ENCODE results near the gene LRIG3. TPM values are rescaled to one million over a fixed set of nuclear protein-coding genes. Genes with fewer than 3 reads are reported as not detected.
A peak's percentile ranks its signal among the peaks of the same experiment; 100 is the strongest.
"Not testable (repeated sequence)": the region's sequence is repeated elsewhere in the genome, so short reads cannot be mapped to it uniquely, and the experiment has no call there.

The LRIG3 gene
- total and polyA plus RNA-seq, 4 donors, result 6.5 to 111 (median 22.1) TPM

DNA sequence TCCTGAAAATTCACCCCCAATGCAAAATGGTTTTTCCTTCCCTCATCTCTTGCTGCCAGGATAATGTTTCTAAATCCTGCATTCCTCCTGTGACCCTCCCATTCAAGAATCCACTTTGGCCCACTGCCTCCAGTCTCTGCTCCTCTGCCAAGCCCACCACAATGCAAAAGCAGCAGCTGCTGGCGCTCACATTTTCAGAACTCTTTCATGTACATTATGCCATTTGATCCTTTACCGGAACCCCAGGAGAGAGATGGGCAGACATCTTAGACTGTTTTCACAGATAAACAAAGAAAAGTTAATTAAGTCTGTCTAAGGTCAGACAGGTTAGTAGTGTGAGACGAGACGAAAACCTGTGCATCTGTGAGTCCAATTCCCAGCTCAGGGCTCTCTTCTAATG lies 12.9 kb downstream of the LRIG3 start:
- ATAC-seq (ENCODE audit: insufficient read depth, low FRiP score) (no peak), DNase-seq (peak; percentile 87 to 90 (median 88))
- Histone ChIP-seq H3K27ac (ENCODE audit: low read depth in 1 of 2, low read length in 1 of 2) (no peak overlapping the region), H3K36me3 (ENCODE audit: control insufficient read depth in 4 of 4, insufficient read depth in 4 of 4, low read length in 4 of 4) (peaks cover 7 to 42% (median 15%) of the 10 kb centered on the region in 4 donors), H3K4me1 (ENCODE audit: control insufficient read depth in 5 of 5, insufficient read depth in 5 of 5, low read length in 5 of 5) (peaks cover 0 to 20% (median 6%) of the 10 kb centered on the region in 5 donors), H3K27me3 (ENCODE audit: control insufficient read depth in 3 of 3, insufficient read depth in 3 of 3, low read length in 2 of 3) (no peaks in the 10 kb centered on the region), H3K9me3 (ENCODE audit: control insufficient read depth in 4 of 4, insufficient read depth in 3 of 4, low read length in 3 of 4) (no peaks in the 10 kb centered on the region), H3K9ac (ENCODE audit: insufficient read depth in 1 of 2, low read length in 2 of 2) (no peak overlapping the region), H3K4me3 (no peak overlapping the region)
- TF ChIP-seq, protein P1, sequence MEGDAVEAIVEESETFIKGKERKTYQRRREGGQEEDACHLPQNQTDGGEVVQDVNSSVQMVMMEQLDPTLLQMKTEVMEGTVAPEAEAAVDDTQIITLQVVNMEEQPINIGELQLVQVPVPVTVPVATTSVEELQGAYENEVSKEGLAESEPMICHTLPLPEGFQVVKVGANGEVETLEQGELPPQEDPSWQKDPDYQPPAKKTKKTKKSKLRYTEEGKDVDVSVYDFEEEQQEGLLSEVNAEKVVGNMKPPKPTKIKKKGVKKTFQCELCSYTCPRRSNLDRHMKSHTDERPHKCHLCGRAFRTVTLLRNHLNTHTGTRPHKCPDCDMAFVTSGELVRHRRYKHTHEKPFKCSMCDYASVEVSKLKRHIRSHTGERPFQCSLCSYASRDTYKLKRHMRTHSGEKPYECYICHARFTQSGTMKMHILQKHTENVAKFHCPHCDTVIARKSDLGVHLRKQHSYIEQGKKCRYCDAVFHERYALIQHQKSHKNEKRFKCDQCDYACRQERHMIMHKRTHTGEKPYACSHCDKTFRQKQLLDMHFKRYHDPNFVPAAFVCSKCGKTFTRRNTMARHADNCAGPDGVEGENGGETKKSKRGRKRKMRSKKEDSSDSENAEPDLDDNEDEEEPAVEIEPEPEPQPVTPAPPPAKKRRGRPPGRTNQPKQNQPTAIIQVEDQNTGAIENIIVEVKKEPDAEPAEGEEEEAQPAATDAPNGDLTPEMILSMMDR (IDR thresholded peaks at IDR 0.05; ENCODE audit: control extremely low read depth, extremely low read depth), result no peak
- WGBS, 2 donors, result 84 to 91% methylated on average over 4 of the region's 4 CpGs

DNA sequence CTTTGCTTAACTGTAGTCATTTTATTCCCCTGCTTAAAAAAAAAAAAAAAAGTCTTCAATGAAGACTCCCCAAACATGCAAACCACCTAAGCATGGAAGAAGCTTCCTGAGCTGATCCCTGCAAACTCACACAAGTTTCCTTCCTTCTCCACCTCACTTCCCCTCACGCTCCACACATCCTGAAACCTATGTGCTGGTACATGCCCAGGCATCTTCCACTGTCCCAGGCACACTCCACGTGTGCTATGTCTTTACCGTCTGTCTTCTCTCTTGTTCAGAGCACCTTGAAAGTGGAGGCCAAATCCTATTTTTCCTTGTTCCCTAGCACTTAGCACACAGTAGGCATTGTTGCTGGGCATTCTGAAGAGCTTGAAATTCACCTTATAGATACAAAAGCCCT lies 13.4 kb downstream of the LRIG3 start:
- no peak overlapping the region for H3K4me3 ChIP-seq
- 79 to 83% methylated on average over 3 of the region's 3 CpGs for whole genome bisulfite sequencing, 2 donors
- H3K9ac ChIP-seq (ENCODE audit: insufficient read depth in 1 of 2, low read length in 2 of 2), result no peak overlapping the region

DNA sequence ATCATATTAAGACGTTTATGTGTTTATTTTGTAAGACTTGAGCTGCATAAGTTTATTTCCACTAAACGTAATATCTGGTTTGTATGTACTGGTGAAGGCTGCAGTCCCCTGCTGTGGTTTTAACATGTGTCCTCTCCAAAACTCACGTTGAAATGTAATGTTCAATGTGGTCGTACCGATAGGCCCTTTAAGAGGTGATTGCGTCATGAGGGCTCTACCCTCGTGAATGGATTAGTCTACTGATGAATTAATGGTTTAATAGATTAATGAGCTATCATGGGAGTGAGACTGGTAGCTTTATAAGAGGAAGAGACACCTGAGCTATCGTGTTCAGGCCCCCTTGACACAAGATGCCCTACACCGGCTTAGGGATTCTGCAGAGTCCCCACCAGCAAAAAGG lies 14.9 kb downstream of the LRIG3 start:
- Histone ChIP-seq H3K4me1 (ENCODE audit: control insufficient read depth in 5 of 5, insufficient read depth in 5 of 5, low read length in 5 of 5) (peaks cover 0 to 20% (median 4%) of the 10 kb centered on the region in 5 donors), H3K36me3 (ENCODE audit: control insufficient read depth in 4 of 4, insufficient read depth in 4 of 4, low read length in 4 of 4) (peaks cover 7 to 39% (median 15%) of the 10 kb centered on the region in 4 donors), H3K9ac (ENCODE audit: insufficient read depth in 1 of 2, low read length in 2 of 2) (no peak overlapping the region), H3K4me3 (no peak overlapping the region), H3K9me3 (ENCODE audit: control insufficient read depth in 4 of 4, insufficient read depth in 3 of 4, low read length in 3 of 4) (no peaks in the 10 kb centered on the region), H3K27me3 (ENCODE audit: control insufficient read depth in 3 of 3, insufficient read depth in 3 of 3, low read length in 2 of 3) (no peaks in the 10 kb centered on the region), H3K27ac (ENCODE audit: low read depth in 1 of 2, low read length in 1 of 2) (no peak overlapping the region)
- TF ChIP-seq, protein P1 (IDR thresholded peaks at IDR 0.05; ENCODE audit: control extremely low read depth, extremely low read depth), result no peak
- no peak for DNase-seq
- ATAC-seq (ENCODE audit: insufficient read depth, low FRiP score), result no peak
- 82 to 85% methylated on average over 9 of the region's 9 CpGs for WGBS, 2 donors

More for the DNA sequence above, 13.4 kb downstream of the LRIG3 start:
- Histone ChIP-seq H3K36me3 (ENCODE audit: control insufficient read depth in 4 of 4, insufficient read depth in 4 of 4, low read length in 4 of 4) (peaks cover 7 to 42% (median 15%) of the 10 kb centered on the region in 4 donors), H3K9me3 (ENCODE audit: control insufficient read depth in 4 of 4, insufficient read depth in 3 of 4, low read length in 3 of 4) (no peaks in the 10 kb centered on the region), H3K27me3 (ENCODE audit: control insufficient read depth in 3 of 3, insufficient read depth in 3 of 3, low read length in 2 of 3) (no peaks in the 10 kb centered on the region), H3K27ac (ENCODE audit: low read depth in 1 of 2, low read length in 1 of 2) (no peak overlapping the region), H3K4me1 (ENCODE audit: control insufficient read depth in 5 of 5, insufficient read depth in 5 of 5, low read length in 5 of 5) (peaks cover 0 to 20% (median 6%) of the 10 kb centered on the region in 5 donors)
- TF ChIP-seq, protein P1 (IDR thresholded peaks at IDR 0.05; ENCODE audit: control extremely low read depth, extremely low read depth), result no peak
- no peak for DNase-seq
- ATAC-seq (ENCODE audit: insufficient read depth, low FRiP score), result no peak

DNA sequence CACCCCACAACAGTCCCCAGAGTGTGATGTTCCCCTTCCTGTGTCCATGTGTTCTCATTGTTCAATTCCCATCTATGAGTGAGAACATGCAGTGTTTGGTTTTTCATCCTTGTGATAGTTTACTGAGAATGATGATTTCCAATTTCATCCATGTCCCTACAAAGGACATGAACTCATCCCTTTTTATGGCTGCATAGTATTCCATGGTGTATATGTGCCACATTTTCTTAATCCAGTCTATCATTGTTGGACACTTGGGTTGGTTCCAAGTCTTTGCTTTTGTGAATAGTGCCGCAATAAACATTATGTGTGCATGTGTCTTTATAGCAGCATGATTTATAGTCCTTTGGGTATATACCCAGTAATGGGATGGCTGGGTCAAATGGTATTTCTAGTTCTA lies 17.6 kb downstream of the LRIG3 start:
- Histone ChIP-seq H3K4me1 (ENCODE audit: control insufficient read depth in 5 of 5, insufficient read depth in 5 of 5, low read length in 5 of 5) (peaks cover 0 to 20% (median 2%) of the 10 kb centered on the region in 5 donors), H3K36me3 (ENCODE audit: control insufficient read depth in 4 of 4, insufficient read depth in 4 of 4, low read length in 4 of 4) (peaks cover 6 to 29% (median 9%) of the 10 kb centered on the region in 4 donors)
- WGBS, 2 donors, result 93% methylated on average over 1 of the region's 1 CpG
- not testable (repeated sequence) for H3K9ac ChIP-seq (ENCODE audit: insufficient read depth in 1 of 2, low read length in 2 of 2); ATAC-seq (ENCODE audit: insufficient read depth, low FRiP score); H3K27ac ChIP-seq (ENCODE audit: low read depth in 1 of 2, low read length in 1 of 2); H3K9me3 ChIP-seq (ENCODE audit: control insufficient read depth in 4 of 4, insufficient read depth in 3 of 4, low read length in 3 of 4); H3K27me3 ChIP-seq (ENCODE audit: control insufficient read depth in 3 of 3, insufficient read depth in 3 of 3, low read length in 2 of 3); DNase-seq; H3K4me3 ChIP-seq
